GM19035 (cell line): ENCODE results near the gene KLK10.

ENCODE experiments used
- ATAC-seq: cut with Tn5 transposase; IDR thresholded peaks from one replicate; pipeline ENCODE4 v1.9.1; 2021; ENCODE audit not compliant: unreplicated experiment

KLK10 gene

GRCh38 chr19:51027126-51027806, 7.8 kb upstream of the KLK10 start:
- ATAC-seq = no peak

- no peak for ATAC-seq
These were observed 7.0 kb upstream of the KLK10 start, which contains the start of gene KLK11 for GRCh38 chr19:51026554-51026831. Gene KLK11 (minus strand): TSS chr19:51026616. CDS start chr19:51025631, 985 bp downstream.

GRCh38 chr19:51025809-51026553, 6.5 kb upstream of the KLK10 start:
- ATAC-seq = no peak

- no peak for ATAC-seq
These were observed 5.9 kb upstream of the KLK10 start for GRCh38 chr19:51025401-51025800.

- no peak for ATAC-seq
These were observed 5.4 kb upstream of the KLK10 start for GRCh38 chr19:51024924-51025323.

GRCh38 chr19:51023946-51024345, 4.4 kb upstream of the KLK10 start:
- no peak for ATAC-seq

GRCh38 chr19:51022526-51022925, 3.0 kb upstream of the KLK10 start:
- ATAC-seq = no peak

GRCh38 chr19:51020988-51021651, 1.6 kb upstream of the KLK10 start:
- ATAC-seq = no peak

GRCh38 chr19:51018745-51019543, 565 bp downstream of the KLK10 start:
- ATAC-seq = no peak

GRCh38 chr19:51016798-51017683, 2.5 kb downstream of the KLK10 start:
- ATAC-seq = no peak

- ATAC-seq = no peak
These were observed 3.7 kb downstream of the KLK10 start for GRCh38 chr19:51015691-51016267.

- ATAC-seq = no peak
These were observed 5.3 kb downstream of the KLK10 start for GRCh38 chr19:51014242-51014641.

- ATAC-seq = no peak
These were observed 6.8 kb downstream of the KLK10 start for GRCh38 chr19:51012661-51013190.

GRCh38 chr19:51010066-51010795, 9.3 kb downstream of the KLK10 start:
- no peak for ATAC-seq

GRCh38 chr19:51009061-51009891, 10.2 kb downstream of the KLK10 start:
- ATAC-seq = no peak

- no peak for ATAC-seq
These were observed 12.0 kb downstream of the KLK10 start for GRCh38 chr19:51007488-51007887.

- no peak for ATAC-seq
These were observed 13.1 kb downstream of the KLK10 start for GRCh38 chr19:51006406-51006805.

- no peak for ATAC-seq
These were observed 14.3 kb downstream of the KLK10 start for GRCh38 chr19:51005248-51005647.
